Measurements from ENCODE around the gene KMT2E.
"Not testable (repeated sequence)": the region's sequence is repeated elsewhere in the genome, so short reads cannot be mapped to it uniquely, and the experiment has no call there.

Gene KMT2E

GRCh38 chr7:104982308-104983075, 31.5 kb upstream of the KMT2E start:
- DNase-seq (ENCODE audit: low spot score), result no peak

GRCh38 chr7:104983076-104983577, 30.9 kb upstream of the KMT2E start:
- DNase-seq (ENCODE audit: low spot score), result no peak

- DNase-seq (ENCODE audit: low spot score), result peak; percentile 82
Observed at GRCh38 chr7:104983578-104984539, 30.1 kb upstream of the KMT2E start.

- no peak for DNase-seq (ENCODE audit: low spot score)
Observed at GRCh38 chr7:104984585-104985258, 29.3 kb upstream of the KMT2E start.

GRCh38 chr7:104985259-104985617, 28.8 kb upstream of the KMT2E start:
- no peak for DNase-seq (ENCODE audit: low spot score)

- no peak for DNase-seq (ENCODE audit: low spot score)
Observed at GRCh38 chr7:104986628-104987259, 27.3 kb upstream of the KMT2E start.

GRCh38 chr7:104987403-104987802, 26.6 kb upstream of the KMT2E start:
- DNase-seq (ENCODE audit: low spot score), result not testable (repeated sequence)

GRCh38 chr7:104990983-104991382, 23.0 kb upstream of the KMT2E start:
- DNase-seq (ENCODE audit: low spot score), result no peak

- DNase-seq (ENCODE audit: low spot score), result no peak
Observed at GRCh38 chr7:104992306-104992705, 21.7 kb upstream of the KMT2E start.

- no peak for DNase-seq (ENCODE audit: low spot score)
Observed at GRCh38 chr7:104993217-104993862, 20.7 kb upstream of the KMT2E start.

- no peak for DNase-seq (ENCODE audit: low spot score)
Observed at GRCh38 chr7:104998040-104998752, 15.8 kb upstream of the KMT2E start.

GRCh38 chr7:105000200-105000599, 13.8 kb upstream of the KMT2E start:
- no peak for DNase-seq (ENCODE audit: low spot score)

- DNase-seq (ENCODE audit: low spot score), result no peak
Observed at GRCh38 chr7:105000927-105001336, 13.1 kb upstream of the KMT2E start.

GRCh38 chr7:105001652-105002184, 12.3 kb upstream of the KMT2E start:
- no peak for DNase-seq (ENCODE audit: low spot score)

GRCh38 chr7:105003275-105003674, 10.7 kb upstream of the KMT2E start:
- no peak for DNase-seq (ENCODE audit: low spot score)

- DNase-seq (ENCODE audit: low spot score), result no peak
Observed at GRCh38 chr7:105003872-105004510, 10.0 kb upstream of the KMT2E start.

GRCh38 chr7:105005006-105005405, 9.0 kb upstream of the KMT2E start:
- not testable (repeated sequence) for DNase-seq (ENCODE audit: low spot score)

GRCh38 chr7:105005486-105005885, 8.5 kb upstream of the KMT2E start:
- not testable (repeated sequence) for DNase-seq (ENCODE audit: low spot score)

GRCh38 chr7:105006367-105007136, 7.5 kb upstream of the KMT2E start:
- no peak for DNase-seq (ENCODE audit: low spot score)
